Glomerular visceral epithelial cell (primary cell): Measurements from ENCODE around the gene UBXN10.
"Not testable (repeated sequence)": the region's sequence is repeated elsewhere in the genome, so short reads cannot be mapped to it uniquely, and the experiment has no call there.

ENCODE experiments used
- DNase-seq: peaks from one replicate; pipeline ENCODE4 v3.0.0-alpha.2; 2016; ENCODE audit errors: extremely low spot score

The UBXN10 gene

DNA sequence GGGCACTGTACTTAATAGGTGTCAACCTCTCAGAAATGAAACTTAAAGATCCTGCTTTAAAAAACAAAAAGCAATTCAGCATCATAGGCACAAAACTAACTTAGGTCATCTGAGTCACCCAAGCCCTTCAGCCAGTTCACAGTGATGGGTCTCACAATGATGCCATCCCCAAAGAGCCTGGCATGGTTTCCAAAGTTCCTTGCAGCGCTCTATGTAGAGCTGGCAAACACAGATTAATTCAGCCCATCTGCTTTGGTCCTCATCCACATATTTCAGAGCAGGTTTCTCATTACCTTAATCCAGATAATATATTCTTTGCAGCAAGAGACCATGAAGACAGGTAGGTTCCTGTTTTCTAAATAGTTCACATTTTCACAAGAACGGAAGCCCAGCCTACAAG, 15.1 kb downstream of the UBXN10 start:
- no peak for DNase-seq

DNA sequence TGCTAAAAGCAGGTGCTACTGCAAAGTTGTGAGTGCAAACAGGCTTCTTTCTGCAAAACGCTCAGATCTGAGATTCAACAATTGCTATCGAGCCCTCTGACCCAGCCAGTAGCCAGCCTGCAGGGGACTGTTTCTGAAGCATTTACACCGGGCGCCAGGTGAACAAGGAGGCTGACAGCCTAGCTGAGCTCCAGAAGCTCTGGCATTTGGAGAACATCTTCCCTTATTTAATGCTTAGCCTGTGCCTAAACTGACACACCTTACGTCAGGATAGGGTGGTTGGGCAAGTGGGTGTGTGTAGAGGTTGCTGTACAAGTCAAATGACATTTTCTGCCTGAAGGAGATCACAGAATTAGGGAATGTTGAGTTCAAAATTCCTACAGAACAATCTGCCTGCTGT, 16.3 kb downstream of the UBXN10 start:
- DNase-seq, result no peak

DNA sequence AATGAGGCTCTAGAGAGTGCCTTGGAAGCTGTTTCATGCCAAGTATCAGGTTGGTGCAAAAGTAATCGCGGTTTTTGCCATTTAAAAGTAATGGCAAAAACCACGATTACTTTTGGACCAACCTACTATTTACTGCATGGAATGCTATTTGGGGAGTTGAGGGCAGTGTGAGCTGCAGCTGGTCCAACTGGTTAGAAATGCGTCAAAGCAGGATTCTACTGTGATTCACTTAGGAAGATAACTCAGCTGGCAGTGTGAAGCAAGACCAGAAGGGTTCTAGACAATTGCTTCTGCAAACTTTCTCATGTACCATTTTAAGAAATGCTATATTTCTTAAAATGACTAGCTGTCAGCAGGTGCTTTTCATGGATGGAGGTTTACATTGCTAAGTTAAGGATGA, 21.6 kb downstream of the UBXN10 start:
- no peak for DNase-seq

DNA sequence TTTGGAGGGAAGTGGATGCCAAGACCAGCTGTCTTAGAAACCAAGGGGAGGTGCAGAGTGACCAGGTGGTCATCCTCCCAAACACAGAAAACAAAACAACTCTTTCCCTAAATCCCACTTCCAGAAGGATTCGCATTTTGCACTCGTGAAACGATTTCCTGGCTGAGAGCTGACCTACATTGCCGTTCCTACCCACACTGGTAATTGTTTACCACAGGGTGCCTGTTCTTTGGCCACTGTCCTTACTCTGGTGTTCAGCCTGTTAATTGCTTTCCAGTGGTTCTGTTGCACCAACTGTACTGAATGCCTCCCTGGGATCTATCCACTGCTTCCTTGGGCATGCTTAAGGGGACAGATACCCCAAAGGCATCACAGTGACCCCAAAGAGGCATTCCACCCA, 23.6 kb downstream of the UBXN10 start:
- DNase-seq, result no peak

DNA sequence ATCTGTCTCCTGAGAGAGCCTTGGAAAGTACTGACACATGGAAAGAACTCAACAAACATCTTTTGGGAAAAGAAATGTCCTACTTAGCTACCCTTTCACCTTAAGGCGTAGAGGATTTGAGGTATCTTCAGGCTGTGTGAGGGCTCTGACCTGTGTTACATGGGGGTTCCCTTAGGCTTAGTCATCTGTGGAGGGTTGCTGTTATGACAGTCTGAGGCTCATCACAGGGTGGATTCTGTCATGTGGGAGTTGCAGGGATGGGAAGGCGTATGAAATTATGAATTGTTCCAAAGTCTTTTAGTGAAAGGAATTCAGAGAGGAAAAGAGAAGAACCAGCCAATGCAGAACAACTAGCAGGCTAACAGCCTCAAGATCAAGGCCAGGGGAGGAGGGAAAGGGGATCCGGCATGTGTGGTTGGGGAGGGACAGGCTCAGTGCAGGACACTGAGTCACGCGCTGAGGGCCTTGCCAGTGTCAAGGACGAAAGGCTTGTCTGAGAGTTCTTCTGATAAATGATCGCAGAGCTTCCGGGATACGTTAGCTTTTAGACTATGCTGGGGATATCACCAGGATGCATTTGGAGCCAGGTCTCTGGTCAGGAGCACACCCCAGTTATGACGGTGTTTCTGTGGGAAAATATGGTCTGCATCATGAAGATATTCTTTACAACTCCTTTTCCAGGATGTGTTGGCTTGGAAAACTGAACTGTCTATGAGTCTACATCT, 25.0 kb downstream of the UBXN10 start:
- no peak for DNase-seq

DNA sequence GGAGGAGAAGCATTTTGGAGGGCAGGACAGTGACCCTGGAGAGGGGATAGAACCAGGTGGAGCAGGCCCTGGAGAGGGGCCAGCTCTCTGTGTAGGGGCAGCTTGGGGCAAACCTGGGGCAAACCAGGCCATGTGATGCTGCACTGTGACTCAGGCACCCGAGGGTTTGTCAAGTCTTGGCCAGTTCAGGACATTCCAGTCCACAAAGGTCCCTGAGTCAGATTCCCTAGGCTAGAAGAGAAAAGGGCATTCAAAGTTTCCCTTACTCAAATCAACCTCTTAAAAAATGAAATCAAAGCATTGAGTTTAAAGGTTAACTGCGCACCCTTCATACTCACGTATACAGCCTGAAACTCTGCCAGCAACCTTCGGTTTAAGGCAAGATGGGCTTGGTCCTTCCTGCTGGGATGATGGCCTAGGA, 25.6 kb downstream of the UBXN10 start:
- DNase-seq, result no peak

DNA sequence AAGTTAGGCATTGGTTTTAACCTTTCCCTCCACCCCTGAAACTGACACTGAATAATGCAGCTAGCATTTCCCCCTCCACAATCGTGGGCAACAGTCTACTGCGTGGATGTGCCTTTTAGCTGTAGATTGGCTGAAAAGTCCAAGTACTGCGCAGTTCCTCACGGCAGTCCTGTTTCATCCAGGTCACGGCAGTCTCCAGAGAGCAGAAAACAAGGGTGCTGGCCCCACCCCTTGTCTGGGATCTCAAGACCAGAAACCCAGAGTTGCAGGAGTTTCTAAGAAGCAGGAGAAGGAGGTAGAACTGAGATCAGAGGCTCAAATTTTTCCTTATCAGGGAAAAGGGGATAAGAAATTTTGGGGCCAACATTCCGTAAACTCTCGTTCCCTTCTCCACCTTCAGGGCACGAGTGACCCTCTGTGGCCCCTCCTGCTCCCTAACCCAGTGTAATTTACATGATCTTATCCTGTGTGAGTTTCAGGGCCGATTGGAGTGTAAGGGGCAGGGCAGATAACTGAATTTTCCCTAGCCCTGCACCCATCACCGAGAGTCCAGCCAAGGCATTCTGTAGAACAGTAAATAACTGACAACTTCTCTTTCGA, 26.3 kb downstream of the UBXN10 start:
- DNase-seq, result no peak

DNA sequence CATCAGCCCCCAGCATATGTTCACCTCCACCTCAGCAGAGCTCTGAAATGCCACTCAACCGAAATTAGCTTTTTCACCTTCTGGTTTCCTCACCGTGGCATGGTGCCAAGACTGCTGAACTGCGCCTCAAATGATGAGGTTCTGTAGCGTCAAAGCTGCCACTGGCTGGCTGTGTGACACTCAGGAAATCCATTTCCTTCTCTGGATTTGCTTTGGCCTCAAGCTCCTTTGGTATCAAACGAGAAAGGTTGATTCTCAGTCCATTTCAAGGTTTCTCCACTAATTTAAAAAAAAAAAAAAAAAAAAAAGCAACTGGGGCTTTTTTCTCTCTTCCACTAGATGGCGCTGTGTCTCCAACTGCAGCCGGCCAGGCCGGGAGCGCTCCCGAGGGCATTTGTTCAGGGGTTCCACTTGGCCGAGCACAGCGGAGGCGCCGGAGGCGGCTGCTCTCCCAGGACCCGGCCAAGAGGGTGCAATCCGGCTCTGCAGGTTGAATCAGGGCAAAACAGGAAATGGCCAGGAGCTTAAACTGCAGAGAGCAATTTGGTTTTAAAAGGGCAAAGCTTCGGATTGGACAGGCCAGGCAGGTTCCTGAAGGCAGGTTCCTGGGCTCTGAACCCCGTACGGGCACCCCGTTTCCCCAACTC, 26.9 kb downstream of the UBXN10 start:
- DNase-seq, result peak; percentile 90

DNA sequence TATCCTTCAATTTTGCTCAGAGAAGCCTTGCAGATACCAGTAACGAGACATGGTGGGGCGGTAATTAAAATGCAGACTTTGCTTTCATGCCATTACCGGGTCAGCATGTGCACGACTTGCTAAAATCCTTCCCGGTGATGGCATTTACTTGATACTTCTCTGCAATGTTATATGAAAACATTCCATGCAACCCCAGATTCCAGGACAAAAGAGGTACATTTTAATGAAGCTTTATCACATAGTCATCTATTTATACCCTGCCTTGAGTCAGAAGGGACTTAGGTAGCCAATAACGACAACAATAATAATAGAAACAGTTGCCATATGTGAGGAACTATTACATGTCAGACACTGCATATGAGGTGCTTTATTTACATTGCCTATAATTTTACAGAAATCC, 29.8 kb downstream of the UBXN10 start:
- DNase-seq, result no peak

DNA sequence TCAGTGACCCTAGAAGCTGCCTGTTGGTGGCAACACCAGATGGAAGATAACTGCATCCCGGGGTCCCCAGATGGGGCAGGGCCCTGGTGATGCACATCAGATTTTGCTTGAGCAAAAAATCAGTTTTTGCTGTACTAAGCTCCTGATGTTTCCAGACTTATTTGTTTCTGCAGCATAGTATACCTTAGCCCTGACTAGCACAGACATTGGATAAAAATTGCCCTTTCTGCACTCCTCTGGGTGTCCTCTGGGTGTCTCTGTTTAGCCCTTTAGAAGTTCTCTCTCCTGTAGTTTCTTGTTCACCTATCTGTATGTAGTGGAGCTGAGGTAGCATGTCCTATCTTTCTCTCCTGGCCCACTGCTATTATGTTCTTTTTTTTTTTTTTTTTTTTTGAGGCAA, 30.7 kb downstream of the UBXN10 start:
- peak; percentile 7 for DNase-seq

DNA sequence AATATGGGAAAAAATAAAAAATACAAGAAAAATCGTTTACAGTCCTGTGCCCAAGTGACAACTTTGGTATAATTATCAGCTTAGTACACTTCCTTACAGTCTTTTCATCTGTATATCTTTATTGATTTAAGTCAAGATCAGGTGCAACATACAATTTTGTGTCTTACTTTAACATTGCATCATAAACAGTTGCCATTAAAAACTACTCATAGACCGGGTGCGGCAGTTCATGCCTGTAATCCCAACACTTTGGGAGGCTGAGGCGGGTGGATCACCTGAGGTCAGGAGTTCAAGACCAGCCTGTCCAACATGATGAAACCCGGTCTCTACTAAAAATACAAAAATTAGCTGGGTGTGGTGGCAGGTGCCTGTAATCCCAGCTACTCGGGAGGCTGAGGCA, 33.2 kb downstream of the UBXN10 start:
- not testable (repeated sequence) for DNase-seq

DNA sequence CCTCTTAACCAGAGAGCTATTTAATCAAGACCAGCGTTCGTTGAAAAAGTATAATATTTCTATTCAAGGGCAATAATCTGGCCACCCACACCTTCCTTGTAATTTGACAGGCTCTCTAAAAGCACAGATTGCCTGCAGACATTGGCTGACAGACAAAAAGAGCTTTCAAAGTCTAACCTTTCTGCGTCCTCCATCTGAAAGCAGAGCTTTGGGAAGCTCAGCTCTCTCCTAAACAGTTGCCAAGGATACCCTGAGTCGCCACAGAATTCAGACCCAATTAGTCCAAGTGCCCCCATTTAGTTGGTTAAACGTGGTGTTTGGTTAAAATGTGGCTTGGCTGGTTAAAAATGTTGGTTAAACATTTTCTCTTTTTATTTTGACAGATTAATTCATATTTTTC, 34.1 kb downstream of the UBXN10 start:
- no peak for DNase-seq

DNA sequence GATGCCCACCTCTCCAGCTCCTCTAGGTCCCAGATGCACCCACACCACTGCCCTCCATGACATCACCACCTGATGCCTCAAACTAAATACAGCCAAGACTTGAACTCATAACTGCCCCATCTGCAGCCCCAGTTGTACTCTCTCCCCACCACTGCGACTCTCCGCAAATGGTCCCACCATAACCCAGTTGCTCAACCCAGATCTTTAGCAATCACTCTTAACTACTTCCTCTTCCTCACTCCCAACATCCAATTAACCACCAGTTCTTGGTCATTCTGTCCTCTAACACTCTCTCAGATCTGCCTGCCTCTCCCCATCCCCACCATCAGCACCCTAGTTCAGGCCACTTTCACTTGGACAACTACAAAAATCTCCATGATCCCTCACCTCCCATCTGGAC, 37.2 kb downstream of the UBXN10 start:
- no peak for DNase-seq

DNA sequence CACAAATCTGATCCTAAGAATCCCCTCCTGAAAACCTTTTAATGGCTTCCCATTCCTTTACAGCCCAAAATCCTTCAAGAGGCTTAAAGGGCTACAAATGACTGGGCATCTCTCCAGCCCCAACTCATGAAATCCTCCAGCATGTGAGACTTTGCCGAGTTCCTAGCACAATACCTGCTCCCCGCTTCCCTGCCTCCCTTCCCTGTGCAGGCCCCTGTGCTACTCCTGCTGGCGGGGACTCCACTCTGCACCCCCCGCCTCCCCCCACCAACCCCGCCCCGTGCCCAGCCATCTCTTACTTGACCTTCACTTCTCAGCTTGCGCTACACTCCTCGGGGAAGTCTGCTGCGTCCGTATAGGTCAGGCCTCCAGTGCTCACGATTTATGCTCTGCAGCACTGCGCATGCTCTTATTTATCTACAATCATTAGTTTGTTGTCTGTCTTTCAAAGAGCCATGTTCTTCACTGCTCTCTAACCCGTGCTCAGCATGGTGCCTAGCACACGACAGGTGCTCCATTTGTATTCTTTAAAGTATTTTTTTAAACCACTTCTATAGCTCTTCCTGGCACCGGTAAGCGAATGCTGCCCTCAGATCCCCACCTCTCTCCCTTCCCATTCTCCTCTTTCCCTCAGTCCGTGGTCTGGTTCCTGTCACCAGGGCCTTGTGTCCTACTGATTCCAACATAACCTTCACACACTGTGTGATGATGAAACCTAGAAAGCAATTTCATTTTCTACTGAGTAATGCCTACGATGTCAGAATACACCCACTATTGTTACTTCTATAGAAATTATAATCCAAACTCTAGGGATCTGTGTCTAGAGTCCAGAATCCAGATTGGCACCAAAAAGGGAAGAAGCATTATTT, 37.9 kb downstream of the UBXN10 start:
- no peak for DNase-seq

DNA sequence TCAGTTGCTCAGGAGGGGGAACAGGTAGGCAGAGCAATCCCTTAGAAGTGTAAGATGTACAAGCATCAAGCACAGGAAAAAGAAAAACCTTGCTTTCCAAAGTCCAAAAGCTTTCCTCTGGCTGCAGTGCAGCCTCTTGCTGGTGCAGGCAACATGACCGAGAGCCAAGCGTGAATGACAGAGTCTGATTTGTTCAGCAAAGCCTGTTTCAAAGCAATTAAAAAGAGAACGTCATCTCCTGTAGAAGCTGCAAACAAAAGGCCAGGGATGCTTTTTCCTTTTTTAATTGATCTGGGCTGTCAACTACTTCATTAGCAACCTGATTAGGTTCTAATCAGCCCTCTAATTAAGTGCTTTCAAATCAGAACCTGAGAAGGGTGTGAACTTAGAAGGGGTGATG, 38.6 kb downstream of the UBXN10 start:
- DNase-seq, result no peak

DNA sequence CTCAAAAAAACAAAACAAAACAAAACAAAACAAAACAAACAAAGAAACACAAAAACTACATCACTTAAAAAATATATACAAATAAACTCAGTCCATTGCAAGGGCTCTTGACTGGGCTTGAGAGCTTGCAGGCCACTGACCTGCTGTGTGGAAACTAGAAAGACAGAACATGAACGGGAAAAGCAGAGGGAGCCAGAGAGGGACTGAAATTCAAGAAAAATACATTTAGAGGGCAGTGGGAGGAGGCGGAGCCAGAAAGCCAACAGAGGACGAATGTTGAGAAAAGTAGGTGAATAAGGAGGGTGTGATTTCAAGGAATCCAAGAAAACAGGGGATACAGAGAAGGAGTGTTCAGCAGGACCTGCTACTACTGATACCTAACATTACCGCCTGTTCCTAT, 41.8 kb downstream of the UBXN10 start:
- DNase-seq, result no peak

DNA sequence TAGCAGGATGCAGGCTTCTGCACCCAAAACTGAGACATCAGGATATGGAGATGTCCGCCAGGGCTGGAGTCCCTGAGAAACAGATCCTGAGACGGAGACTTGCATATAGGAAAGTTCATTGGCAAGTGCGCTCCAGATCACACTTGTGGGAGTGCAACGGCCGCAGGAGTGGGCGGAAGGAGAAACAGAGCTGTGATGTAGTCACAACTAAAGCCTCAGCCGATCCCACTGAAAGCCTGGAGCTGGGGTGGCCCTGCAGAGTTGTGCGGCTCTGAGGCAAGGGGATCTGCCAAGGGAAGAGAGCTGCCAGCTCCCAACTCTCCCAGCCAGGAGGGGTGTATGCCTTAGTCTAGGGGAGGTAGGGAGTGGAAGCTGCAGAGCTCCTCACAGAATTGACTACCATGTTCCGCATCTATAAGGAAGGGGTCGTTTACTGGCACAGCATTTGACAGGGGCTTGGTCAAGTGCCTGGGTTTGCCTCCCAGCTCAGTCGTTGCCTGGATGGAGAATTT, 42.5 kb downstream of the UBXN10 start:
- no peak for DNase-seq

DNA sequence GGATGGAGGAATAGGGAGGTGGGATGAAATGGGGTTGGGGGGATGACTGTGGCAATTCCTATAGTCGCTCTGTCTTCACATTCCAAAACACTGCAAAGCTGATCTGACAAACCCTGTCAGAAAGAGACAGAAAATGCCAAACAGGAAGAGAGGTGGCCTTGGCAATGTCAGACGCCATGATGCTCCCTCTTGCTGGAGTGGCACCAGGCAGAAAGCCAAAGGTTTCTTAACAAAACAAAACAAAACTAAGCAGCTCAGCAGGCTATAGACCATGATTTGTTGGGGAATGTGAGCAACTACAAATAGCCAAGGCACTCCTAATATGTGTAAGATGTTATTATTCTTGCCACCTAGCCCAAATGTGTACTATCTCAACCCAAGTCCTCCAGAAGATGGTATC, 43.3 kb downstream of the UBXN10 start:
- DNase-seq, result no peak

DNA sequence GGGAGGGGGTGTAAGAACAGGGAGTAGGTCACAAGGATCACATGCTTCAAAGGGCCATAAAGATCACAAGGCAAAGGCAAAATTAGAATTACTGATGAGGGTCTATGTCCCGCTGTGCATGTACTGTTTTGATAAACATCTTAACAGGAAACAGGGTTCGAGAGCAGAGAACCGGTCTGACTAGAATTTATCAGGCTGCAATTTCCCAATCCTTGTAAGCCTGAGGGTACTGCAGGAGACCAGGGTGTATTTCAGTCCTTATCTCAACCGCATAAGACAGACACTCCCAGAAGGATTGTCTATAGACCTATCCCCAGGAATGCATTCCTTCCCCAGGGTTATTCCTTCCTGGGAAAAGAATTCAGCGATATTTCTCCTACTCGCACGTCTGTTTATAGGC, 46.7 kb downstream of the UBXN10 start:
- not testable (repeated sequence) for DNase-seq

DNA sequence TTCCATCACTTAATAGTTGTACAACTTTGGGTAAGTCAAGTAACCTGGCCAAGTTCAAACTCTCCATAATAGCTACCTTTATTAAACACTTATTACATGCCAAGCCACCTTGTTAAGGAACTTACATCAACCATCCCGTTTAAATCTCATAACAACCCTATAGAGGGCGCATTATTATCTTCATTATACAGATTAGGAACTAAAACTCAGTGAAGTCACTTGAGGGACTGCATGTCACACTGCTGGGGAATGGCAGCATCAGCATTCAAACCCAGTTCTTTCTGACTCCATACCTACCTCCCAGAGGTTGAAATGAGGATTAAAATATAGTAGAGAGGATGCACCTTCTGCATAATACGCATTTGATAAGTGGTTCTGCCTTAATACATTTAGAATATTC, 47.5 kb downstream of the UBXN10 start:
- DNase-seq, result no peak

DNA sequence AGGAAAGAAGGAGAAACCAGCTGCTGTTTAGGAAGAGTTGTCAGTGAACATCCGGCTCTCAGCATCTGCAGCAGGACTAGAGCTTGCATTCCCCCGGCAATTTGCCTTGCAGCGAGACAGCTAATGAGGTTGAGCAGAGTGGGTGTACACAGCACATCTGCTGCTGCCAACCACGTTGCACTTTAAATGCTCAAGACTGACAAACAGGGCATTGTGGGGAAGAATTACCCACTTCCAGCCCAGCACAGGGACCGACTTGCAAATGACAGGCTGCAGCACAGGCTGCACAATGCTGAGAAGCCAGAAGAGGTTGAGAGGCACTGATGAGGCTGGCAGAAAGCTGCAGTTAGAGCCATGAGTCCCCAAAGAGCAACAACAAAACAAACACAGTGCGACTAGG, 48.0 kb downstream of the UBXN10 start:
- DNase-seq, result no peak
